SK-N-SH (cell line): ENCODE measurements around the gene ARHGAP29. TPM values are rescaled to one million over a fixed set of nuclear protein-coding genes. Genes with fewer than 3 reads are reported as not detected.

ENCODE experiments used
- CTCF ChIA-PET: fragments of 300-600, 350-600 bp; formaldehyde crosslinking; extraction: SDS; loops from one replicate; lab custom pipeline; 2021; lab: Yijun Ruan, JAX
- POLR2A ChIA-PET: fragments of 350-600 bp; sonication (Branson Sonifier 250); formaldehyde crosslinking; extraction: SDS; loops from one replicate; lab custom pipeline; 2020; ENCODE audit warnings: antibody characterized with exemption, inconsistent platforms; lab: Yijun Ruan, JAX
- DNase-seq: peaks from one replicate; pipeline ENCODE4 v3.0.0; 2012
- H2AFZ ChIP-seq: fragments of 200-600 bp; sonication (generic); 2 replicates; pipeline ENCODE4 v1.8.1; 2016; ENCODE audit warnings: antibody characterized with exemption, mild to moderate bottlenecking, low read depth
- H3F3A ChIP-seq: fragments of 200-600 bp; sonication (generic); replicated peaks from 2 replicates; pipeline ENCODE3; 2016; ENCODE audit warnings: antibody characterized with exemption, mild to moderate bottlenecking; ENCODE audit not compliant: insufficient read depth
- H3K27ac ChIP-seq, 2 experiments: fragments of 200-500 bp in 1 of 2; fragments of 200-600 bp in 1 of 2; sonication (Bioruptor generic) in 1 of 2; sonication (generic), shearing (Covaris generic) in 1 of 2; 2 replicates each; pipeline versions ENCODE4 v1.5.1 to v1.6.1; 2014 to 2016; ENCODE audit warnings: low read depth in 2 of 2, inconsistent platforms in 1 of 2, low read length in 1 of 2, mild to moderate bottlenecking in 1 of 2, mixed read lengths in 1 of 2
- H3K27me3 ChIP-seq: fragments of 200-600 bp; sonication (generic), shearing (Covaris generic); 2 replicates; pipeline ENCODE4 v1.6.1; 2016; ENCODE audit warnings: mixed run types; ENCODE audit not compliant: insufficient read depth
- H3K36me3 ChIP-seq, 2 experiments: fragments of 200-500 bp in 1 of 2; fragments of 200-600 bp in 1 of 2; sonication (Bioruptor generic) in 1 of 2; sonication (generic) in 1 of 2; replicated peaks in 1 of 2; 2 replicates each; pipeline versions ENCODE3 to v1.5.1; 2014 to 2016; ENCODE audit warnings: low read length in 1 of 2, mild to moderate bottlenecking in 1 of 2; ENCODE audit not compliant: insufficient read depth in 2 of 2, control insufficient read depth in 1 of 2
- H3K4me1 ChIP-seq, 2 experiments: fragments of 200-500 bp in 1 of 2; fragments of 200-600 bp in 1 of 2; sonication (Bioruptor generic) in 1 of 2; sonication (generic), shearing (Covaris generic) in 1 of 2; 2 replicates each; pipeline versions ENCODE4 v1.5.1 to v1.6.1; 2014 to 2016; ENCODE audit warnings: low read depth in 1 of 2, low read length in 1 of 2, mixed run types in 1 of 2; ENCODE audit not compliant: insufficient read depth in 2 of 2, control insufficient read depth in 1 of 2
- H3K4me2 ChIP-seq: fragments of 200-600 bp; sonication (generic), shearing (Covaris generic); 2 replicates; pipeline ENCODE4 v1.6.1; 2017; ENCODE audit warnings: mixed run types
- H3K4me3 ChIP-seq, 2 experiments: fragments of 200-500 bp in 1 of 2; fragments of 200-600 bp in 1 of 2; sonication (Bioruptor generic) in 1 of 2; sonication (generic), shearing (Covaris generic) in 1 of 2; 2 replicates each; pipeline versions ENCODE4 v1.5.1 to v1.8.1; 2014 to 2016; ENCODE audit warnings: low read depth in 2 of 2, inconsistent platforms in 1 of 2, low read length in 1 of 2, mild to moderate bottlenecking in 1 of 2, mixed read lengths in 1 of 2, moderate library complexity in 1 of 2
- H3K79me2 ChIP-seq: fragments of 200-600 bp; sonication (generic); 2 replicates; pipeline ENCODE4 v1.8.1; 2017; ENCODE audit warnings: mild to moderate bottlenecking; ENCODE audit not compliant: insufficient read depth
- H3K9ac ChIP-seq: fragments of 200-600 bp; sonication (generic); 2 replicates; pipeline ENCODE4 v1.6.1; 2017; ENCODE audit warnings: mixed run types
- H3K9me2 ChIP-seq: fragments of 200-600 bp; sonication (generic); 2 replicates; pipeline ENCODE4 v1.6.1; 2017; ENCODE audit warnings: mixed run types
- H3K9me3 ChIP-seq: fragments of 200-600 bp; sonication (generic); 2 replicates; pipeline ENCODE4 v1.6.1; 2017; ENCODE audit warnings: mixed run types, mild to moderate bottlenecking, moderate library complexity
- H4K20me1 ChIP-seq: fragments of 200-600 bp; sonication (generic); 2 replicates; pipeline ENCODE4 v1.6.1; 2017; ENCODE audit warnings: mild to moderate bottlenecking, mixed run types; ENCODE audit not compliant: insufficient read depth
- EP300 ChIP-seq, 2 experiments: IDR thresholded peaks; 2 replicates each; pipeline versions ENCODE4 v1.4.0 to v1.6.1; 2012; ENCODE audit warnings: borderline replicate concordance in 1 of 2, low read depth in 1 of 2, low read length in 1 of 2
- FOSL2 ChIP-seq: IDR thresholded peaks from 2 replicates; pipeline ENCODE4 v1.4.0; 2012; ENCODE audit warnings: low read depth, mild to moderate bottlenecking, moderate library complexity, borderline replicate concordance
- FOXJ3 ChIP-seq: sonication (generic); formaldehyde crosslinking; IDR thresholded peaks from 2 replicates; pipeline ENCODE4 v1.5.1; 2020; ENCODE audit warnings: mild to moderate bottlenecking, missing genetic modification reagents
- IRF3 ChIP-seq: fragments of 150-350 bp; IDR thresholded peaks from 2 replicates; pipeline ENCODE4 v1.6.1; 2016; ENCODE audit warnings: mild to moderate bottlenecking, low read depth, low read length
- JUND ChIP-seq: IDR thresholded peaks from 2 replicates; pipeline ENCODE4 v1.4.0; 2012
- MEF2A ChIP-seq: IDR thresholded peaks from 2 replicates; pipeline ENCODE4 v1.4.0; 2012; ENCODE audit warnings: low read depth, borderline replicate concordance
- MXI1 ChIP-seq: IDR thresholded peaks from 2 replicates; pipeline ENCODE4 v1.6.1; 2012; ENCODE audit warnings: mild to moderate bottlenecking, low read depth, low read length, improper control_type of control experiment
- NFIC ChIP-seq: IDR thresholded peaks from 2 replicates; pipeline ENCODE4 v1.4.0; 2012; ENCODE audit warnings: borderline replicate concordance
- PBX3 ChIP-seq: IDR thresholded peaks from 2 replicates; pipeline ENCODE4; 2012
- RCOR1 ChIP-seq: fragments of 150-350 bp; IDR thresholded peaks from 2 replicates; pipeline ENCODE4 v1.6.1; 2017; ENCODE audit warnings: antibody characterized with exemption, low read length
- RXRA ChIP-seq: IDR thresholded peaks from 2 replicates; pipeline ENCODE4 v1.4.0; 2012; ENCODE audit warnings: low read depth, mild to moderate bottlenecking, borderline replicate concordance
- SMC3 ChIP-seq: IDR thresholded peaks from 2 replicates; pipeline ENCODE4 v1.6.1; 2012; ENCODE audit warnings: low read depth, low read length, improper control_type of control experiment
- TAF1 ChIP-seq: IDR thresholded peaks from 2 replicates; pipeline ENCODE4 v1.6.1; 2012; ENCODE audit warnings: low read depth, mild to moderate bottlenecking, low read length, moderate library complexity, borderline replicate concordance
- TEAD4 ChIP-seq: IDR thresholded peaks from 2 replicates; pipeline ENCODE4 v1.4.0; 2012; ENCODE audit warnings: mild to moderate bottlenecking, borderline replicate concordance; ENCODE audit not compliant: insufficient read depth
- USF1 ChIP-seq: IDR thresholded peaks from 2 replicates; pipeline ENCODE4 v1.4.0; 2012; ENCODE audit warnings: low read depth, borderline replicate concordance
- YY1 ChIP-seq: IDR thresholded peaks from 2 replicates; pipeline ENCODE4 v1.4.0; 2012; ENCODE audit warnings: low read depth, mild to moderate bottlenecking
- ZBTB33 ChIP-seq: IDR thresholded peaks from 2 replicates; pipeline ENCODE4 v1.4.0; 2012; ENCODE audit warnings: low read depth, borderline replicate concordance
- WGBS: methylation state at CpG from one replicate; pipeline ENCODE4 v1.1.6; 2017; ENCODE audit warnings: low lambda C conversion rate; 5-methylcytosine and 5-hydroxymethylcytosine counted together
- polyA plus RNA-seq, 3 experiments: library from polyadenylated mRNA; depleted of rRNA; stranded (reverse); fragments of >200 nt; gene quantifications; 2 replicates each; pipeline ENCODE4 v1.2.3, GENCODE V29; 2012

The ARHGAP29 gene
- polyA plus RNA-seq, 1 of the 3 experiments (the other 2 are of a cell fraction): 20.1 TPM

- 64% methylated on average over 4 of the region's 4 CpGs for WGBS
- Histone ChIP-seq H4K20me1 (no peaks in the 10 kb centered on the region), H3K27ac (no peak overlapping the region; a peak in 1 of 4 replicates), H3K27me3 (no peaks in the 10 kb centered on the region), H3K9ac (no peak overlapping the region), H3K79me2 (no peaks in the 10 kb centered on the region), H3F3A (no peaks in the 10 kb centered on the region), H3K9me3 (no peaks in the 10 kb centered on the region), H3K4me2 (no peak overlapping the region), H3K4me3 (no peak overlapping the region), H3K9me2 (no peaks in the 10 kb centered on the region), H3K36me3 (no peaks in the 10 kb centered on the region), H3K4me1 (peaks cover 12 to 17% of the 10 kb centered on the region in 2 experiments; a peak in 2 of 4 replicates), H2AFZ (no peak overlapping the region)
- no peak for DNase-seq
- ChIA-PET CTCF (interaction anchor here (0.6 to 5.2 kb wide), 2 partner anchors 12 to 50 kb away, joined by 3 to 23 read pairs; no protein-coding TSS in a partner anchor), POLR2A (no interaction called here)
- TF ChIP-seq YY1: no peak
- TF ChIP-seq JUND: peak; percentile 27; the same call in 1 of the 2 replicates
- no peak for TF ChIP-seq SMC3
- TF ChIP-seq MXI1: no peak
- TF ChIP-seq TAF1: no peak
- no peak for TF ChIP-seq FOXJ3 (CRISPR knock-in tag)
- peak; percentile 57; the same call in 1 of the 2 replicates for TF ChIP-seq FOSL2
- peak; percentile 19; the same call in 1 of the 2 replicates for TF ChIP-seq PBX3
- no peak for TF ChIP-seq USF1
Measured at GRCh38 chr1:94285031-94285654, 47.8 kb upstream of the ARHGAP29 start.

GRCh38 chr1:94284476-94284875 is 47.1 kb upstream of the ARHGAP29 start:
- H4K20me1 ChIP-seq: no peaks in the 10 kb centered on the region
- peaks cover 12 to 18% of the 10 kb centered on the region in 2 experiments; a peak in 2 of 4 replicates for H3K4me1 ChIP-seq
- no peaks in the 10 kb centered on the region for H3K9me3 ChIP-seq
- DNase-seq: no peak
- no peak overlapping the region for H2AFZ ChIP-seq
- no peaks in the 10 kb centered on the region for H3F3A ChIP-seq
- H3K27ac ChIP-seq: no peak overlapping the region
- POLR2A ChIA-PET: no interaction called here
- H3K27me3 ChIP-seq: no peaks in the 10 kb centered on the region
- H3K36me3 ChIP-seq: no peaks in the 10 kb centered on the region
- no peak overlapping the region for H3K9ac ChIP-seq
- H3K4me3 ChIP-seq: no peak overlapping the region
- H3K9me2 ChIP-seq: no peaks in the 10 kb centered on the region
- no peaks in the 10 kb centered on the region for H3K79me2 ChIP-seq
- no peak overlapping the region for H3K4me2 ChIP-seq
- 86% methylated on average over 2 of the region's 2 CpGs for WGBS
- CTCF ChIA-PET: interaction anchor here (5.2 kb wide), 1 partner anchor 51 kb away, joined by 23 read pairs; no protein-coding TSS in a partner anchor
- TF ChIP-seq ZBTB33 (no peak), SMC3 (no peak), IRF3 (no peak), RCOR1 (no peak), NFIC (no peak), TEAD4 (no peak), EP300 (IDR thresholded peaks at IDR 0.05; ENCODE audit: borderline replicate concordance in 1 of 2, low read depth in 1 of 2, low read length in 1 of 2) (no peak), PBX3 (no peak), MXI1 (no peak), JUND (no peak), RXRA (no peak), MEF2A (no peak), TAF1 (no peak)
